ENCODE results near the gene CLP1.

CLP1 gene

GRCh38 chr11:57634311-57634710 is 23.3 kb upstream of the CLP1 start:
- Mint-ChIP-seq H3K9me3 (no peaks in the 10 kb centered on the region), H3K36me3 (ENCODE audit: low read depth) (no peaks in the 10 kb centered on the region), H3K4me3 (no peak overlapping the region), H3K4me1 (ENCODE audit: low read depth) (peaks cover 10% of the 10 kb centered on the region), H3K27ac (no peak overlapping the region), H3K27me3 (ENCODE audit: low read depth) (peaks cover 37% of the 10 kb centered on the region)
- no peak for DNase-seq (ENCODE audit: low spot score)

- DNase-seq (ENCODE audit: low spot score), result no peak
- peaks cover 10% of the 10 kb centered on the region for H3K4me1 Mint-ChIP-seq (ENCODE audit: low read depth)
- no peak overlapping the region for H3K27ac Mint-ChIP-seq
- H3K4me3 Mint-ChIP-seq, result no peak overlapping the region
- no peaks in the 10 kb centered on the region for H3K36me3 Mint-ChIP-seq (ENCODE audit: low read depth)
- H3K27me3 Mint-ChIP-seq (ENCODE audit: low read depth), result peaks cover 37% of the 10 kb centered on the region
- no peaks in the 10 kb centered on the region for H3K9me3 Mint-ChIP-seq
These were observed 22.3 kb upstream of the CLP1 start for GRCh38 chr11:57635246-57635645.

GRCh38 chr11:57637626-57638004 is 19.9 kb upstream of the CLP1 start:
- DNase-seq (ENCODE audit: low spot score), result no peak
- peak overlapping the region; percentile 57 for H3K27ac Mint-ChIP-seq
- H3K27me3 Mint-ChIP-seq (ENCODE audit: low read depth), result peaks cover 32% of the 10 kb centered on the region
- no peaks in the 10 kb centered on the region for H3K9me3 Mint-ChIP-seq
- H3K36me3 Mint-ChIP-seq (ENCODE audit: low read depth), result no peaks in the 10 kb centered on the region
- H3K4me1 Mint-ChIP-seq (ENCODE audit: low read depth), result peaks cover 10% of the 10 kb centered on the region
- peak overlapping the region; percentile 89 for H3K4me3 Mint-ChIP-seq

- H3K27ac Mint-ChIP-seq, result peak overlapping the region; percentile 86
- H3K27me3 Mint-ChIP-seq (ENCODE audit: low read depth), result peaks cover 35% of the 10 kb centered on the region
- DNase-seq (ENCODE audit: low spot score), result no peak
These were observed 19.4 kb upstream of the CLP1 start for GRCh38 chr11:57638005-57638781.

GRCh38 chr11:57638811-57639320 is 18.7 kb upstream of the CLP1 start:
- H3K36me3 Mint-ChIP-seq (ENCODE audit: low read depth), result no peaks in the 10 kb centered on the region
- DNase-seq (ENCODE audit: low spot score), result no peak
- no peaks in the 10 kb centered on the region for H3K9me3 Mint-ChIP-seq
- H3K27me3 Mint-ChIP-seq (ENCODE audit: low read depth), result peaks cover 38% of the 10 kb centered on the region
- H3K4me3 Mint-ChIP-seq, result peak overlapping the region; percentile 89
- H3K27ac Mint-ChIP-seq, result peak overlapping the region; percentile 34
- H3K4me1 Mint-ChIP-seq (ENCODE audit: low read depth), result peaks cover 10% of the 10 kb centered on the region

More at GRCh38 chr11:57638005-57638781, 19.4 kb upstream of the CLP1 start:
- Mint-ChIP-seq H3K9me3 (no peaks in the 10 kb centered on the region), H3K4me3 (peak overlapping the region; percentile 89), H3K36me3 (ENCODE audit: low read depth) (no peaks in the 10 kb centered on the region), H3K4me1 (ENCODE audit: low read depth) (peaks cover 10% of the 10 kb centered on the region)

GRCh38 chr11:57639321-57640067 is 18.1 kb upstream of the CLP1 start:
- no peak for DNase-seq (ENCODE audit: low spot score)
- H3K36me3 Mint-ChIP-seq (ENCODE audit: low read depth), result no peaks in the 10 kb centered on the region
- H3K27ac Mint-ChIP-seq, result no peak overlapping the region
- H3K4me3 Mint-ChIP-seq, result peak overlapping the region; percentile 89
- H3K4me1 Mint-ChIP-seq (ENCODE audit: low read depth), result peaks cover 10% of the 10 kb centered on the region
- H3K9me3 Mint-ChIP-seq, result no peaks in the 10 kb centered on the region
- H3K27me3 Mint-ChIP-seq (ENCODE audit: low read depth), result peaks cover 32% of the 10 kb centered on the region

- H3K4me3 Mint-ChIP-seq, result peak overlapping the region; percentile 89
- peaks cover 11% of the 10 kb centered on the region for H3K4me1 Mint-ChIP-seq (ENCODE audit: low read depth)
- no peak overlapping the region for H3K27ac Mint-ChIP-seq
- no peaks in the 10 kb centered on the region for H3K36me3 Mint-ChIP-seq (ENCODE audit: low read depth)
- H3K9me3 Mint-ChIP-seq, result no peaks in the 10 kb centered on the region
- DNase-seq (ENCODE audit: low spot score), result no peak
- H3K27me3 Mint-ChIP-seq (ENCODE audit: low read depth), result peaks cover 33% of the 10 kb centered on the region
These were observed 17.3 kb upstream of the CLP1 start for GRCh38 chr11:57640068-57640800.

- Mint-ChIP-seq H3K9me3 (no peaks in the 10 kb centered on the region), H3K27me3 (ENCODE audit: low read depth) (peaks cover 40% of the 10 kb centered on the region), H3K4me1 (ENCODE audit: low read depth) (peaks cover 11% of the 10 kb centered on the region), H3K4me3 (no peak overlapping the region), H3K27ac (no peak overlapping the region), H3K36me3 (ENCODE audit: low read depth) (no peaks in the 10 kb centered on the region)
- no peak for DNase-seq (ENCODE audit: low spot score)
These were observed 16.4 kb upstream of the CLP1 start for GRCh38 chr11:57641011-57641807.

GRCh38 chr11:57643802-57644201 is 13.8 kb upstream of the CLP1 start:
- no peak overlapping the region for H3K27ac Mint-ChIP-seq
- no peaks in the 10 kb centered on the region for H3K36me3 Mint-ChIP-seq (ENCODE audit: low read depth)
- no peak overlapping the region for H3K4me3 Mint-ChIP-seq
- peaks cover 51% of the 10 kb centered on the region for H3K27me3 Mint-ChIP-seq (ENCODE audit: low read depth)
- no peaks in the 10 kb centered on the region for H3K9me3 Mint-ChIP-seq
- H3K4me1 Mint-ChIP-seq (ENCODE audit: low read depth), result peaks cover 17% of the 10 kb centered on the region
- DNase-seq (ENCODE audit: low spot score), result no peak

GRCh38 chr11:57644748-57645688 is 12.5 kb upstream of the CLP1 start:
- Mint-ChIP-seq H3K4me1 (ENCODE audit: low read depth) (peaks cover 24% of the 10 kb centered on the region), H3K27ac (no peak overlapping the region), H3K36me3 (ENCODE audit: low read depth) (no peaks in the 10 kb centered on the region), H3K9me3 (no peaks in the 10 kb centered on the region), H3K4me3 (no peak overlapping the region), H3K27me3 (ENCODE audit: low read depth) (peaks cover 59% of the 10 kb centered on the region)
- DNase-seq (ENCODE audit: low spot score), result peak; percentile 72

GRCh38 chr11:57645689-57646085 is 11.9 kb upstream of the CLP1 start:
- Mint-ChIP-seq H3K9me3 (no peaks in the 10 kb centered on the region), H3K4me3 (no peak overlapping the region), H3K36me3 (ENCODE audit: low read depth) (no peaks in the 10 kb centered on the region), H3K27me3 (ENCODE audit: low read depth) (peaks cover 59% of the 10 kb centered on the region), H3K4me1 (ENCODE audit: low read depth) (peaks cover 26% of the 10 kb centered on the region), H3K27ac (no peak overlapping the region)
- no peak for DNase-seq (ENCODE audit: low spot score)

- H3K4me1 Mint-ChIP-seq (ENCODE audit: low read depth), result peaks cover 26% of the 10 kb centered on the region
- H3K27ac Mint-ChIP-seq, result no peak overlapping the region
- H3K4me3 Mint-ChIP-seq, result no peak overlapping the region
- H3K27me3 Mint-ChIP-seq (ENCODE audit: low read depth), result peaks cover 59% of the 10 kb centered on the region
- H3K9me3 Mint-ChIP-seq, result no peaks in the 10 kb centered on the region
- DNase-seq (ENCODE audit: low spot score), result no peak
- H3K36me3 Mint-ChIP-seq (ENCODE audit: low read depth), result no peaks in the 10 kb centered on the region
These were observed 11.3 kb upstream of the CLP1 start for GRCh38 chr11:57646194-57646798.

All from T-helper 2 cell treated with Interferon-gamma antibody and Interleukin-4, amounts not matched to agents 5 μg/mL and 100 μg/mL, for 36 hours (primary cell).